ENCODE data around the gene SLC9A9.

DNA sequence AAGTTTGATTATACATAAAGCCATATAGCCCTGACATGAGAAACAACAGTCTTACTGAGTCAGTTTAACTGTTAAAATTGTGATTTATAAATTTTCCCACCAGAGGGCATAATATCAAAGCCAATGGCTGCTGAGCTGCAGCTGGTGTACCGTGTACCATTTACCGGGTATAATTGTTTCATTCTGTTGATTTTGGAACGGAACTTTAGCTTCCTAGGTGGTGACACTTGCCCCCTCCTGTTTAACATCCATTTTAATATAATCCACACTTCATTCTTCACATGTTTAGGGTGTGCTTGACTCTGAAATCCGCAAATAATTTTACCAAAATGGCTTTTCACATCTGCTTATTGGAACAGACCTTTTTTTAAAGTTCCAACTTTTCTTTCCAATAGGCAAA lies 72.8 kb downstream of the SLC9A9 start:
- TF ChIP-seq BACH1 (IDR thresholded peaks at IDR 0.05; ENCODE audit: low read length) (no peak), ASH2L (IDR thresholded peaks at IDR 0.05; ENCODE audit: low read length) (no peak)
- TF ChIP-seq, protein P1, sequence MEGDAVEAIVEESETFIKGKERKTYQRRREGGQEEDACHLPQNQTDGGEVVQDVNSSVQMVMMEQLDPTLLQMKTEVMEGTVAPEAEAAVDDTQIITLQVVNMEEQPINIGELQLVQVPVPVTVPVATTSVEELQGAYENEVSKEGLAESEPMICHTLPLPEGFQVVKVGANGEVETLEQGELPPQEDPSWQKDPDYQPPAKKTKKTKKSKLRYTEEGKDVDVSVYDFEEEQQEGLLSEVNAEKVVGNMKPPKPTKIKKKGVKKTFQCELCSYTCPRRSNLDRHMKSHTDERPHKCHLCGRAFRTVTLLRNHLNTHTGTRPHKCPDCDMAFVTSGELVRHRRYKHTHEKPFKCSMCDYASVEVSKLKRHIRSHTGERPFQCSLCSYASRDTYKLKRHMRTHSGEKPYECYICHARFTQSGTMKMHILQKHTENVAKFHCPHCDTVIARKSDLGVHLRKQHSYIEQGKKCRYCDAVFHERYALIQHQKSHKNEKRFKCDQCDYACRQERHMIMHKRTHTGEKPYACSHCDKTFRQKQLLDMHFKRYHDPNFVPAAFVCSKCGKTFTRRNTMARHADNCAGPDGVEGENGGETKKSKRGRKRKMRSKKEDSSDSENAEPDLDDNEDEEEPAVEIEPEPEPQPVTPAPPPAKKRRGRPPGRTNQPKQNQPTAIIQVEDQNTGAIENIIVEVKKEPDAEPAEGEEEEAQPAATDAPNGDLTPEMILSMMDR (IDR thresholded peaks at IDR 0.05; ENCODE audit: control extremely low read depth in 1 of 3, insufficient read depth in 1 of 3, low read depth in 1 of 3, low read length in 3 of 3): peak in 2 of 3 experiments; percentile 46 to 54; a peak in 2 of 4 replicates
